OCI-LY7 (cell line): ENCODE measurements around the gene MAP3K6. TPM values are rescaled to one million over a fixed set of nuclear protein-coding genes. Genes with fewer than 3 reads are reported as not detected.

Experiments used
- BruUV-seq: library from RNA; stranded (reverse); fragments of 400-500 nt; replicated peaks from 2 replicates; lab custom pipeline; 2021; lab: Mats Ljungman, UMichigan
- CTCF ChIA-PET: fragments of 300-600 bp; sonication (Branson Sonifier 250); formaldehyde crosslinking; loops from one replicate; lab custom pipeline; 2022; ENCODE audit warnings: antibody characterized with exemption; ENCODE audit not compliant: unreplicated experiment; lab: Charles Lee
- POLR2A ChIA-PET: fragments of 300-600 bp; sonication (Branson Sonifier 250); formaldehyde crosslinking; loops from one replicate; lab custom pipeline; 2022; ENCODE audit warnings: antibody characterized with exemption; lab: Charles Lee
- DNase-seq: peaks from one replicate; pipeline ENCODE4 v3.0.0-alpha.2; 2015; ENCODE audit warnings: low spot score
- H2AFZ ChIP-seq: fragments of 200-600 bp; sonication (generic), shearing (Covaris generic); 2 replicates; pipeline ENCODE4 v1.6.1; 2014; ENCODE audit warnings: mild to moderate bottlenecking, antibody characterized with exemption, low read length, moderate library complexity
- H3K27ac ChIP-seq: fragments of 200-600 bp; sonication (generic); 2 replicates; pipeline ENCODE4 v1.5.1; 2014; ENCODE audit warnings: mixed run types, low read depth, mild to moderate bottlenecking, moderate library complexity, low read length, inconsistent platforms; ENCODE audit not compliant: poor library complexity, severe bottlenecking
- H3K36me3 ChIP-seq: fragments of 200-600 bp; sonication (generic); 2 replicates; pipeline ENCODE4 v1.6.1; 2014; ENCODE audit warnings: mild to moderate bottlenecking, antibody characterized with exemption, low read length, moderate library complexity, mixed read lengths; ENCODE audit not compliant: insufficient read depth
- H3K4me1 ChIP-seq: fragments of 200-600 bp; sonication (generic); 2 replicates; pipeline ENCODE4 v1.5.1; 2014; ENCODE audit warnings: mild to moderate bottlenecking, low read length; ENCODE audit not compliant: insufficient read depth, poor library complexity, severe bottlenecking
- H3K4me2 ChIP-seq: fragments of 200-600 bp; sonication (generic); 2 replicates; pipeline ENCODE4 v1.6.1; 2014; ENCODE audit warnings: mild to moderate bottlenecking, low read length
- H3K4me3 ChIP-seq: fragments of 200-600 bp; sonication (generic); 2 replicates; pipeline ENCODE4 v1.5.1; 2014; ENCODE audit warnings: mild to moderate bottlenecking, low read depth, low read length; ENCODE audit not compliant: poor library complexity, severe bottlenecking
- H3K79me2 ChIP-seq: fragments of 200-600 bp; sonication (generic); 2 replicates; pipeline ENCODE4 v1.6.1; 2016; ENCODE audit warnings: low read depth, mild to moderate bottlenecking, low read length, moderate library complexity, mixed read lengths; ENCODE audit not compliant: insufficient read depth
- H3K9me2 ChIP-seq: fragments of 200-600 bp; sonication (generic); 2 replicates; pipeline ENCODE4 v1.6.1; 2016; ENCODE audit warnings: mild to moderate bottlenecking, low read length, mixed read lengths; ENCODE audit not compliant: insufficient read depth
- H3K9me3 ChIP-seq: fragments of 200-600 bp; sonication (generic); 2 replicates; pipeline ENCODE4 v1.6.1; 2014; ENCODE audit warnings: mild to moderate bottlenecking, mixed run types, low read length, mixed read lengths
- H4K20me1 ChIP-seq: fragments of 200-600 bp; sonication (generic); 2 replicates; pipeline ENCODE4 v1.6.1; 2014; ENCODE audit warnings: mild to moderate bottlenecking, antibody characterized with exemption, low read length, moderate library complexity, mixed read lengths; ENCODE audit not compliant: insufficient read depth
- CTCF ChIP-seq: fragments of 200-600 bp; sonication (generic); conservative IDR thresholded peaks from 2 replicates; pipeline ENCODE4 v1.5.1; 2014; ENCODE audit warnings: mild to moderate bottlenecking, antibody characterized with exemption, low read length, moderate library complexity, mixed read lengths
- EZH2phosphoT487 ChIP-seq: fragments of 200-600 bp; sonication (generic); IDR thresholded peaks from 2 replicates; pipeline ENCODE4 v1.6.1; 2018; ENCODE audit warnings: low read depth, borderline replicate concordance, mild to moderate bottlenecking, mixed run types, antibody characterized with exemption, low read length, moderate library complexity, mixed read lengths
- intact Hi-C: fragments of 100-400 bp; cut with micrococcal nuclease; formaldehyde crosslinking; loops from one replicate; pipeline ENCODE4 v1.10.0; 2022; ENCODE audit not compliant: unreplicated experiment
- total RNA-seq, 2 experiments: library from RNA; depleted of rRNA in 1 of 2; stranded (reverse); fragments of >200 nt in 1 of 2; shearing (Covaris generic) in 1 of 2; gene quantifications; 2 replicates each; pipeline ENCODE4 v1.2.3, GENCODE V29; 2014 to 2022

MAP3K6 gene
- total RNA-seq, 2 experiments from 2014 or later, result 5.9 to 8.0 TPM

GRCh38 chr1:27350663-27351540 is 15.9 kb downstream of the MAP3K6 start:
- POLR2A ChIA-PET, result no interaction called here
- H2AFZ ChIP-seq, result no peak overlapping the region
- CTCF ChIA-PET, result no interaction called here
- intact Hi-C loops, result loop anchor here (10.0 kb wide), 1 partner anchor 46 kb away; no protein-coding TSS in a partner anchor
- H3K4me1 ChIP-seq, result peaks cover 10% of the 10 kb centered on the region
- peaks cover 8% of the 10 kb centered on the region; the same call in 1 of the 2 replicates for H3K36me3 ChIP-seq
- DNase-seq, result no peak
- no peaks in the 10 kb centered on the region for H4K20me1 ChIP-seq
- H3K4me3 ChIP-seq, result no peak overlapping the region
- no peaks in the 10 kb centered on the region for H3K79me2 ChIP-seq
- no peaks in the 10 kb centered on the region for H3K9me2 ChIP-seq
- H3K9me3 ChIP-seq, result no peaks in the 10 kb centered on the region
- TF ChIP-seq EZH2phosphoT487 (no peak), CTCF (no peak)
- BruUV-seq, result no TSS peak
- H3K4me2 ChIP-seq, result no peak overlapping the region
- no peak overlapping the region for H3K27ac ChIP-seq

- Histone ChIP-seq H3K4me3 (no peak overlapping the region), H3K9me2 (no peaks in the 10 kb centered on the region), H3K36me3 (peaks cover 8% of the 10 kb centered on the region; the same call in 1 of the 2 replicates), H3K79me2 (no peaks in the 10 kb centered on the region), H2AFZ (no peak overlapping the region), H3K4me2 (no peak overlapping the region), H3K9me3 (no peaks in the 10 kb centered on the region), H3K4me1 (peaks cover 5% of the 10 kb centered on the region), H3K27ac (no peak overlapping the region), H4K20me1 (no peaks in the 10 kb centered on the region)
- no peak for DNase-seq
- intact Hi-C loops, result loop anchor here (10.0 kb wide), 1 partner anchor 45 kb away; no protein-coding TSS in a partner anchor
- BruUV-seq, result no TSS peak
- TF ChIP-seq CTCF, result no peak
- TF ChIP-seq EZH2phosphoT487, result no peak
- ChIA-PET POLR2A (no interaction called here), CTCF (no interaction called here)
These were observed 16.7 kb downstream of the MAP3K6 start for GRCh38 chr1:27349784-27350662.
